DND-41 (cell line): Measurements from ENCODE around the gene OR56A4.

Experiments used
- EZH2 ChIP-seq: IDR thresholded peaks from 3 replicates; pipeline ENCODE4 v1.6.1; 2012; ENCODE audit warnings: borderline replicate concordance, low read depth, mild to moderate bottlenecking, moderate library complexity, low read length, inconsistent platforms; ENCODE audit not compliant: severe bottlenecking
- TF ChIP-seq, protein P1 (sequence below): IDR thresholded peaks from 2 replicates; pipeline ENCODE4 v1.5.1; 2012; ENCODE audit warnings: borderline replicate concordance, low read length, moderate library complexity, mild to moderate bottlenecking; ENCODE audit not compliant: poor library complexity, severe bottlenecking; ENCODE audit errors: extremely low read depth

DNA sequence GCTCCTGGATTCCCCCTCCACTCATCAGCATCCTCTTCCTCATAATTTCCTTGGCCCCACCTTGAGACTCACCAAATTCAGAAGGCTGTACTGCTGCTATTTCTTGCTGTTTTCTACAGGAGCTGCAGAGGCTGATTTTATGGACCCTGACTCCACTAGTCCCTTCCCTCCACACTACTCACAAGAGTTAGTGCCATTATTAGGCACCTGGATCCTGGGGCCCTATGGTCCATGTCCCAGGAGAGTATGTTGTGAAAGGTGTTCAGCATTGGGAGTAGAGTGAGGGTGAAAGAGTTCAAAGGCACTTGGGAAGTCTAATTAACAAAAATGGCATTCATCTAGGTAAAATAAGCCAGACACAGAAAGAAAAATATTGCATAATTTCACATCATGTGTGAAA is at the start of gene OR56A4:
- TF ChIP-seq, protein P1, sequence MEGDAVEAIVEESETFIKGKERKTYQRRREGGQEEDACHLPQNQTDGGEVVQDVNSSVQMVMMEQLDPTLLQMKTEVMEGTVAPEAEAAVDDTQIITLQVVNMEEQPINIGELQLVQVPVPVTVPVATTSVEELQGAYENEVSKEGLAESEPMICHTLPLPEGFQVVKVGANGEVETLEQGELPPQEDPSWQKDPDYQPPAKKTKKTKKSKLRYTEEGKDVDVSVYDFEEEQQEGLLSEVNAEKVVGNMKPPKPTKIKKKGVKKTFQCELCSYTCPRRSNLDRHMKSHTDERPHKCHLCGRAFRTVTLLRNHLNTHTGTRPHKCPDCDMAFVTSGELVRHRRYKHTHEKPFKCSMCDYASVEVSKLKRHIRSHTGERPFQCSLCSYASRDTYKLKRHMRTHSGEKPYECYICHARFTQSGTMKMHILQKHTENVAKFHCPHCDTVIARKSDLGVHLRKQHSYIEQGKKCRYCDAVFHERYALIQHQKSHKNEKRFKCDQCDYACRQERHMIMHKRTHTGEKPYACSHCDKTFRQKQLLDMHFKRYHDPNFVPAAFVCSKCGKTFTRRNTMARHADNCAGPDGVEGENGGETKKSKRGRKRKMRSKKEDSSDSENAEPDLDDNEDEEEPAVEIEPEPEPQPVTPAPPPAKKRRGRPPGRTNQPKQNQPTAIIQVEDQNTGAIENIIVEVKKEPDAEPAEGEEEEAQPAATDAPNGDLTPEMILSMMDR = no peak
- TF ChIP-seq EZH2 = no peak
